C1 segment of cervical spinal cord (tissue), 14 donors: ENCODE results near the gene PUS1.
A peak's percentile ranks its signal among the peaks of the same experiment; 100 is the strongest.
"Not testable (repeated sequence)": the region's sequence is repeated elsewhere in the genome, so short reads cannot be mapped to it uniquely, and the experiment has no call there.

Source experiments
- DNase-seq, 14 donors: peaks; one replicate each; lab custom pipeline; 2025; lab: John Stamatoyannopoulos, UW

The PUS1 gene

DNA sequence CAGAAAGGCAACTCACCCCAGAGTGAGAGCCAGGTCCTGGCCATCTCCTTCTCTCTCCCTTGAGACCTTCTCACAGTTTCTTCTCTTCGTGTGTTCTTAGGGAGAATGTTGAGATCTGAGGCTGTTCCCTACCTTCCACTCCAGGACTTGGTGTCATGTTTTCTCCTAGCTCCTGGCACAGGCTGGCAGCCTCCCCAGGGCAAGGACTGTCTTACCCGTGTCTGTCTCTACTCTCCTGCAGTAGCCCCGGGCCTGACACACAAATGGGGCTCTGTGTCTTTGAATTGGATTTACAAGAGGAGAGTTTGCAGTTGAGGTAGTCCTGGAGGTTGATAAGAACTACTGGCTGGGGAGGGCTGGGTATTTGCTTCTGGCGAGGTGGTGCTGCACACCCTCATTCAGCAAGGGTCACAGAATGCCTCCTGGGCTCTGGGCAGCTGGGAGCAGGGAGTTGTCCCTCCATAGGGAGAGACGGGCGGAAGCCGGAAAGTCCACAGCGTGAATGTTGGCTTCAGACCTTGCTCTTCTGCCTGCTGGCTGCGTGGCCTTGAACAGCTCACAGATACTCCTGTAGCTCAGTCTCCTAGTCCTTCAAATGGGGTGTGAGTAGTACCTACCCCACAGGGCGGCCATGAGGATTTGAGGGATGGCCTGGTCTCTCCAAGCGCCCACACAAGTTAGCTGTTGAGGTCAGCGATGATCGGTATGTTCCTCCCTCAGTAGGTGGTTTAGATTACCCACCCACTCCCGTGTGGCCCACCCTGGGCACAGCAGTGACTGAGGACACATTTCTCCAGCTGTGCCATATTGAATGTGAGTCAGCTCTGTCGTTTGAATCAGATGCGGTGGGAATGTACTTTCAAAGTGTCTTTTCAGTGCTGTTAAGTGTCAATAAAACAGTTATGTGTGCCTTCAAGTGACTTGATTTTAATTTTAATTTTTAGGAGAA, 30.8 kb downstream of the PUS1 start:
- no peak for DNase-seq

DNA sequence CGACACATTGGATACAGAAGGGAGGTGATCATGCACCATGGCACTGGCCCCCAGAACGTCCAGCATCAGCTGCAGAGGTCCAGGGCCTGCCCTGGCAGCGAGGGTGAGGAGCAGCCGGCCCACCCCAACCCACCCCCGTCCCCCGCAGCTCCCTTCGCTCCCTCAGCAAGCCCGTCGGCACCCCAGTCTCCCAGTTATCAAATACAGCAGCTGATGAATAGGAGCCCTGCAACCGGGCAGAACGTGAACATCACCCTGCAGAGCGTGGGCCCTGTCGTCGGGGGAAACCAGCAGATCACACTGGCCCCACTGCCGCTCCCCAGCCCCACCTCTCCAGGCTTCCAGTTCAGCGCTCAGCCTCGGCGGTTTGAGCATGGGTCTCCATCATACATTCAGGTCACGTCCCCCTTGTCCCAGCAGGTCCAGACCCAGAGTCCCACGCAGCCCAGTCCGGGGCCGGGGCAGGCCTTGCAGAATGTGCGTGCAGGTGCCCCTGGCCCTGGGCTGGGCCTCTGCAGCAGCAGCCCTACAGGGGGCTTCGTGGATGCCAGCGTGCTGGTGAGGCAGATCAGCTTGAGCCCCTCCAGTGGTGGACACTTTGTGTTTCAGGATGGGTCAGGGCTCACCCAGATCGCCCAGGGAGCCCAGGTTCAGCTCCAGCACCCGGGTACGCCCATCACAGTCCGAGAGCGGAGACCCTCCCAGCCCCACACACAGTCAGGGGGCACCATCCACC, 31.7 kb downstream of the PUS1 start:
- not testable (repeated sequence) for DNase-seq

DNA sequence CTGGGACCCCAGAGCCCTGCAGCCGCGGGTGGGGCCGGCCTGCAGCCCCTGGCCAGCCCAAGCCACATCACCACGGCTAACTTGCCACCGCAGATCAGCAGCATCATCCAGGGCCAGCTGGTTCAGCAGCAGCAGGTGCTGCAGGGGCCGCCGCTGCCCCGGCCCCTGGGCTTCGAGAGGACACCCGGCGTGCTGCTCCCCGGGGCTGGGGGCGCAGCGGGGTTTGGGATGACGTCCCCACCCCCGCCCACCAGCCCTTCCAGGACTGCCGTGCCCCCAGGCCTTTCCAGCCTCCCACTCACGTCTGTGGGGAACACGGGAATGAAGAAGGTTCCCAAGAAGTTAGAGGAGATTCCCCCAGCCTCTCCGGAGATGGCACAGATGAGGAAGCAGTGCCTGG, 32.3 kb downstream of the PUS1 start:
- not testable (repeated sequence) for DNase-seq

DNA sequence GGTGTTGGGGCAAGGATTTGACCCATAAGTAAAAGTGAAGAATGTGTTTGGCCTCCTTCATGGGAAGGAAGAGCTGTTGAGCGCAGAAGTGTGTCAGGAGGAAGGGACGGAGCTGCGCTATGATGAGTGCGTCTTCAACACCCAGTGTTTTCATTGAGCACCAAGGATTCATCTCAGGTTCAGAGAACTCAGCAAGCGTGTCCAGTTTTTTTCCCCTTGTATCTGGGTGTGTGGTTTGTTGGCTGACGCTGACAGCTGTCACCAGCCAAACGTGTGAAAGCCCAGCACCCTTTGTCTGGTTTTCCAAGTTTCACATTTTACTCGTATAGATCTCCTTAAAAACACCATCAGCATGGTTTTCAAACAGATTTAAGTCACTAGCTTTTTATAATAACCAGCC, 33.0 kb downstream of the PUS1 start:
- DNase-seq, result no peak

DNA sequence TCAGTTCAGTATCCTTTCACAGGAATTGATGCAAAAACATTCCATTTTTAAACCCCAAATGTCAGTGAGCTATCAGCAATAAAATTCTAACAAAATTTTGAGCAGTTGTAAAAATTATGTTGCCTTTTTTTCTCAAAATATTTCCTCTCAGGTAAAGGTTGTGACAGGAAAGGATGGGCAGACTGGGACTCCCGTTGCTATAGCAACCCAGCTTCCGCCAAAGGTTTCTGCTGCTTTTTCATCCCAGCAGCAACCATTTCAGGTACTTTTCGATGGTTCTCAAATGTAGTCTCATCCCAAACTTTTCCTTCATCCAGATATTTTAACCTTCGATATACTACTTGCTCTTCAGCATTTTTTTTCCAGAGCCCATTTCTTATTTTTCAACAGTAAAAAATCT, 34.3 kb downstream of the PUS1 start:
- DNase-seq, result peak in 1 of 14 donors; percentile 9

DNA sequence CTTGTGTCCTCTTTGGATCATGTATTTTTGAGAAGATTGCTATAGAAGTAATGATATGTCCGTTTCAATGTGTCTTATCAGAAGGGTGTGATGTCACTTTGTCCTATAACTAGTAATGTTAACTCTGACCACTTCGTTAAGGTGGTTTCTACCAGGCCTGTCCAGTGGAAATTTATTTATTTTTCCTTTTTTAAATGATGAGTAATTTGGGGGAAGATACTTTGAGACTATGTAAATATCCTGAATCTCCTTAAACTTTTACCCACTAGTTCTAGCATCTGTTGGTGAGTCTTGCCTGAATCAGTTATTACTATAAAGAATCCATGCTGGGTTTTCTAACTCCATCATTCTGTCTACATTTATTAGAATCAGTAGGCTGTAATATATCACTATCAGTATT, 36.0 kb downstream of the PUS1 start:
- no peak for DNase-seq

DNA sequence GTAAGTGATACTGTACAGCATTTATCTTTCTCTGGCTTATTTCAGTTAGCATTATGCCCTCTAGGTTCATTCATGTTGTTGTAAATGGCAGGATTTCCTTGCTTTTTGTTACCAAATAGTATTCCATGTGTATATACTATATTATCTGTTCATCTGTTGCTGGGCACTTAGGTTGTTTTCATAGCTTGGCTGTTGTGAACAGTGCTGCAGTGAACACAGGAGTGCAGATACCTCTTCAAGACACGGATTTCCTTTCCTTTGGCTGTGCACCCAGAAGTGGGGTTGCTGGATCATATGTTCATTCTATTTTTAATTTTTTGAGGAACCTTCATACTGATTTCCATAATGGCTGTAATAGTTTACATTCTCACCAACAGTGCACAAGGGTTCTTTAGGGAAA, 42.1 kb downstream of the PUS1 start:
- DNase-seq, result no peak

DNA sequence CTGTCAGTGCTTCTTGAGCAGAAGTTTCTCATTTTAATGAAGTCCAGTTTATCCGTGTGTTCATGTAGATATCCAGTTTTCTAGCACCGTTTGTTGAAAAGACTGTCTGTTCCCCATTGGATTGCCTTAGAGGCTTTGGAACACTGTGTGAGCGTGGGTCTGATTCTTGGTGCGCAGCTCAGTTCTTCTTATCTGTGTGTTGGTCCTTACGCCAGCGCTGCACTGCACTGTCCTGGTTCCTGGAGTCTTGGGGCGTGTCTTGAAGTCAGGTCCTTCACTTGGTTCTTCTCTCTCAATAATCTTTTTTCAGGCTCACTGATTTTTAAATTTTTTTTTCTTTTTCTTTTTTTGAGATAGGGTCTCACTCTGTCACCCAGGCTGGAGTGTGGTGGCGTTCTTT, 46.2 kb downstream of the PUS1 start:
- DNase-seq, result no peak

DNA sequence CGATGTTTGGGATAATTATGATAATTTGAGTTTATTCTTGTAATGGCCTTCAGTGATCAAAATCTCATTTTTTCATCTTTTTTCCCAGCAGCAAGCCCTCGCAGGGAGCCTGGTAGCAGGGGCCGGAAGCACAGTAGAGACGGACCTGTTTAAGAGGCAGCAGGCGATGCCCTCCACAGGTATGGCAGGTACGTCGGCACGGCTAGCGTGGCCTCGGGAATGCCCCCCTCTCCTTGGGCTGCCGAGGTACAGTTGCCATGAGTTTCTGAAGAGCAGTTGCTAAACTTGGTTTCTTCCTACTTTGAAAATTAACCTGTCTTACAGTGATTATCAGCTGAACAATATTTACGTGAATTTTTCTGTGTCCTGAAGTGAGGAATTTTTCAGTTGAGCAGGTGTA, 50.5 kb downstream of the PUS1 start:
- DNase-seq, result no peak

DNA sequence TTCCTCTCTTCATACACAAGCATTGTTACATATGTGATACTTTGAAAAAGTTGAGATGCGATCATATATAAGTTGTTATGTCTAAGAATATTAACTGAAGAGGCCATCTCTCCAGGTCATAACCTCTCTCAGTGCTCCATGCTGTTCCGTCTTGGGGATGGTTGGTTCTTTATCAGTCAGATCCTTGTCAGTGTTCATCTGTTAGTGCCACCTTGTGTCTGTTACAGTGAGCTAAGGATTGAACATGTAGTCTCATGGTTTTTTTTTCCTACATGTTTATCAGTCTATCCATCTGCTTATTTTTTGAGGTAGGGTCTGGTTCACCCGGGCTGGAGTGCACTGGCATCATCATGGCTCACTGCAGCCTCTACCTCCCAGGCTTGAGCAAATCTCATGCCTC, 51.2 kb downstream of the PUS1 start:
- no peak for DNase-seq

DNA sequence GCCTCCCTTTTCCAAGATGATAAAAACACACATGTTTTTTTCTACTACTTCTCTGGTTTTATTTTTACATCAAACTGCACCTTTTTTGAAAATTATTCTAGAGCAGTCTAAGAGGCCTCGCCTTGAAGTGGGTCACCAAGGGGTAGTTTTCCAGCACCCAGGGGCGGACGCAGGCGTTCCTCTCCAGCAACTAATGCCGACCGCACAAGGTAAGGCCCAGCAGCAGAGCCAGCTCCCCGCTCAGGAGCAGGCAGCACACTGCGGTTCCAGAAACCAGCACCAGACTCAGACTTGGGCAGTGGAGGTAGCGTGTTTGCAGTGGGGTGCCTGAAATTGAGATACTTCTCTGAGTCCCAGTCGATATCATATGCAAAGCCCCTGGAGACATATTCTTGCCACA, 52.3 kb downstream of the PUS1 start:
- no peak for DNase-seq

DNA sequence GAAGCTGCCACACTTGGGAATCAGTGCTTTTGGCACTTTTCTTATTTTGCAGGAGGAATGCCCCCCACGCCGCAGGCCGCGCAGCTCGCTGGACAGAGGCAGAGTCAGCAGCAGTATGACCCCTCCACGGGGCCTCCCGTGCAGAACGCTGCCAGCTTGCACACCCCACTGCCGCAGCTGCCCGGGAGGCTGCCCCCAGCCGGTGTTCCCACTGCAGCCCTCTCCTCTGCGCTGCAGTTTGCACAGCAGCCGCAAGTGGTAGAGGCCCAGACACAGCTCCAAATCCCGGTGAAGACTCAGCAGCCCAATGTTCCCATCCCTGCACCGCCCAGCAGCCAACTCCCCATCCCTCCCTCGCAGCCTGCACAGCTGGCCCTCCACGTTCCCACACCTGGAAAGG, 53.0 kb downstream of the PUS1 start:
- DNase-seq, result no peak

DNA sequence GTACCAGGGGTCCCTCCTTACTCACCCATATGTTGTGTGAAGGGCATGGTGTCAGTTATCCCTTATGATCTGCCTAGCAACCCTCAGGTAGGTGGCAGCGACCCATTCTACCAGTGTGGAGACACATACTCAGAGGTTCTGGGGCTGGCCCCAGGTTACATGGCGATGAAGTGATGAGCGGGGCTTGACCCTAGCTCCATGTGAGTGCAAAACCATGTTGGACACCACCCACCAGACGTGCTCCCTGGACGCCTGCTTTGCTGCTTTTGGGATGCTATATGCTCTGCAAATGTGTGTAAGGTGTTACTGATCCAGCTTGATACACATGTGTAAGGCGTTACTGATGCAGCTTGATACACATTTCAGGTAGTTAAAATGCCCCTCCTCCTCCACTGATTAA, 54.0 kb downstream of the PUS1 start:
- no peak for DNase-seq

DNA sequence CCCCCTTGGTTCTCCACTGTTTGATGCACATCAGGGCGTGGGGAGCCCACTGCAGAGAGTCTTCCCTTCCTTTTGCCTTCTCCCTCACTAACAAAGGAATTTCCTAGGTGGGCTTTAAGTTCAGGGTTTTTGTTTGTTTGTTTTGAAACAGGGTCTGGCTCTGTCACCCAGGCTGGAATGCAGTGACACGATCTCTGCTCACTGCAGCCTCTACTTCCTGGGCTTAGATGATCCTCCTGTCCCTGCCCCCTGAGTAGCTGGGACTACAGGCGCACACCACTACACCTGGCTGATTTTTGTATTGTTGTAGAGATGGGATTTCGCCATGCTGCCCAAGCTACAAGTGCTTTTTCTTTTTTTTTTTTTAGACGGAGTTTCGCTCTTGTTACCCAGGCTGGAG, 54.5 kb downstream of the PUS1 start:
- no peak for DNase-seq

DNA sequence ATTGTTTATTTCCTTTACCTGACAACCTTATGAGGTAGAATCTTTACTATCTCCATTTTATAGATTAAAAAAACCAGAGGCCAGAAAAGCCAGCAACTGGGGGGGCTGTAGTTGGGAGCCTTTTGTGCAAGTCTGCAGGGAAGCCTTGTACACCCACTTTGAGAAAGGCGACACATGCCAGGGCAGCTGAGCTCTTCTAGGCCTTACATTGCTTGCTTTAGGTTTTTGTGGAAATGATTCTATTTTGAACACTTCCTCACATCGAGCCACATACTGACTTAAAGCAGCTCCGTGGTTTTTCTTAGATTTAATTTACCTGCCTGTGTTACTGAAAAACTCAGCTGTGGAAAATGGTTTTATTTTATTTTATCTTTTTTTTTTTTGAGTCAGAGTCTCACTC, 55.3 kb downstream of the PUS1 start:
- DNase-seq, result no peak

DNA sequence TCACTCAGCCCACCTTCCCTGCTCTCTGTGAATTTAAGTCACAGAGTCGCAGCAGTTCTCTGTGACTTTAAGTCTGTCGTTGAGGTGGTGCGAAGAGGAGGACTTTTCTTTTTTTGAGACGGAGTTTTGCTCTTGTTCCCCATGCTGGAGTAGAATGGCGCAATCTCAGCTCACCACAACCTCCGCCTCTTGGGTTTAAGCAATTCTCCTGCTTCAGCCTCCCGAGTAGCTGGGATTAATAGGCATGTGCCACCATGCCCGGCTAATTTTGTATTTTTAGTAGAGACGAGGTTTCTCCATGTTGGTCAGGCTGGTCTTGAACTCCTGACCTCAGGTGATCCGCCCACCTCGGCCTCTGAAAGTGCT, 56.4 kb downstream of the PUS1 start:
- peak in 1 of 14 donors; percentile 29 for DNase-seq

DNA sequence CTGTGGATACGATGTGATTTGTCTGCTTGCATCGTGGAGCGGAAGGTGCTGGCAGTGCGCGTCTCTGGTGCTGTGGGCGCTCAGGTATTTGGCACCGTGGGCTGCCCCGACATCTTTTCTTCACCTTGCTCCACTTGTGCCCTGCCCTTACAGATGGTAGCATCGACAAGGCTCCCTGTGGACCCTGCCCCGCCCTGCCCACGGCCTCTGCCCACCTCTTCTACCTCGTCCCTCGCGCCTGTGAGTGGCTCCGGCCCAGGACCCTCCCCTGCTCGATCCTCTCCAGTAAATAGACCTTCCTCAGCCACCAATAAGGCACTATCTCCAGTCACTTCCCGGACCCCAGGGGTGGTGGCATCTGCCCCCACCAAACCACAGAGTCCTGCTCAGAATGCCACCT, 57.3 kb downstream of the PUS1 start:
- DNase-seq, result no peak

DNA sequence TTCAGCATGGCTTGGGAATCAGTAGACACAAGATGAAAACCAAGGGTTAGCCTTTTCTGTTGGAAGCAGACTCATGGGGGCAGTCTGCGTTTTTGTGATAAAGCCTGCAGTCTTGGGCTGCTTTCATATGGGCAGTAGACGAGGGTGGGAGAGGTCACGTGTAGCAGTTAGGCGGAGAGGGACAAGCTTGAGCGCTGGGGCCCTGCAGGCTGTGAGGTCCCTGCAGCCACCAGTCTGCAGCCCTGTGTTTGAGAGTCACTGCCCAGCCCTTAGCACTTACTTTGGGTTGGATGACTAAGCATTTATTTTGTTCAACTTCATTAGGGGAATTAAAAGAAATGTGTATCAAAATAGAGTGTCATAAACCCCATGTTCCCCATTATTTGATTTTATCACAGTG, 57.8 kb downstream of the PUS1 start:
- no peak for DNase-seq

DNA sequence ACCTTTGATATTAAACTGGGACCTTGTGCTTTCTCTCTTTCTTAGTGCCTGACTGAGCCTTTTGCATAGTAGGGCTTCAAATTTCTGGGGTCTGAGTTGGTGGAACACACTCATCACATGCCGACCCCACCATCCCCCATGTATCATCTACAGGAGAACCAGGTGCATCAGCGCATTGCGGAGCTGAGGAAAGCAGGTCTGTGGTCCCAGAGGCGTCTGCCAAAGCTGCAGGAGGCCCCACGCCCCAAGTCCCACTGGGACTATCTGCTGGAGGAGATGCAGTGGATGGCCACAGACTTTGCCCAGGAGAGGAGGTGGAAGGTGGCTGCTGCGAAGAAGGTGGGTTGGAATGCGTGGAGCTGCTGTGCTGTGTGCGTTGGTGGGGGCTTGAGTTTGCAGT, 58.5 kb downstream of the PUS1 start:
- no peak for DNase-seq

DNA sequence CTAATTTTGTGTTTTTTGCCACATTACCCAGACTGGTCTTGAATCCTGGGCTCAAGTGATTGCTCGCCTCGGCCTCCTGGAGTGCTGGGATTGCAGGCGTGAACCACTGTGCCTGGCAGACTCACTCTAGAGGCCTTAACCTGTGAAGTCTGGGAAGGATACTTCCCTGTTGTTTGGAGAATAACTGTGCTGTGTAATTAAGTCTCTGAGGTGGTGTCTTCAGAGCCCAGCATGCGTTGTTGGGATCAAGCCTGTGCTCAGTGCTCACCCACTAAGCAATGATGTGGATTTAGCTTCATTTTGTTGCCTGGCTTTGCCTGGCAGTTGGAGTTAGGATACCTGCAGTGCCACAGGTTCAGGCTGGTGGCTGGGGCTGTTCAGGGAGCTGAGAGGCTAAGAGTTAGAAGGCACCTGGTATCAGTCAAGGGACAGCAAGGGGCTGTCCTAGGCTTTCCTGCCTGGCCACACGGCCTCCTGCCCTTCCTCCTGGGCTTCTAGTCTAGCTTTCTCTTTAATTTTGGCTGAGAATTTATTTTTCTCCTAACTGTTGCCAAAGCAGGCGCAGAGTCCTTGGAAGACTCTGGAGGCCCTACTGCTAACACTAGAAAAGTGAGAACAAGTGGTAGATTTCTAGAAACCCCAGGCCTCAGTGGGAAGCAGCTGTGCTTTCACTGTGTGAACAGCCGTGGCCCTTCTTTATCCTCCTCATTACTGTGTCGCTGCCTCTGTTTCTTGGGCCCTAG, 59.1 kb downstream of the PUS1 start:
- DNase-seq, result no peak

DNA sequence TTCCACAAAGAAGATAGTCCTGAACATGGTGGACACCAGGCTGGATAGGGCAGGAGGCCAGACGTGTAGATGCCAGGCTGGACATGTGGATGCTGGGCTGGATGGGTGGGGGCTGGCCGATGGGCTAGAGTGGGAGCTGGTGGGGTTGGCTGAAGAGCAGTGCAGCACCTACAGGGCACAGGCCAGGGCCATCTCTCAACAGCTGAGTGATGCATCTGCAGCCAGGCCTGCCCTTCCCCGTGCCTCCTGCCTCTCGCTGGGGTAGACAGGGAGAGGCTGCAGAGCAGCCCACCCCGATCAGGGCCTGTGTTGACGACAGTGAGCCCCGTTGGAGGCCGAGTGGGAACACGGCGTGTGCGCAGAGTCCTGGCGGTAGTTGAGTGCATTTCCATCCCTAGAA, 59.9 kb downstream of the PUS1 start:
- no peak for DNase-seq
